Measurements from ENCODE around the gene NLN.
"Not testable (repeated sequence)": the region's sequence is repeated elsewhere in the genome, so short reads cannot be mapped to it uniquely, and the experiment has no call there.

NLN gene

DNA sequence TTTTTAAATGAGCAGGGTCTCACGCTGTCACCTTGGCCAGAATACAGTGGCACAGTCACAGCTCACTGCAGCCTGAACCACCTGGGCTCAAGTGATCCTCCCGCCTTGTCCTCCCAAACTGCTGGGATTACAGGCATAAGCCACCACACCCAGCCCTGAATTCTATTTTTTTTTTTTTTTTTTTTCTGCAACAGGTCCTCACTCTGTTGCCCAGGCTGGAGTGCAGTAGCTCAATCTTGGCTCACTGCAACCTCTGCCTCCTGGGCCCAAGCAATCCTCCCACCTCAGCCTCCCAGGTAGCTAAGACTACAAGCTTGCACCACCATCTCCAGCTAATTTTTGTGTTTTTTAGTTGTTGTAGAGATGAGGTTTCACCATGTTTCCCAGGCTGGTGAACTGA is 51.0 kb downstream of the NLN start:
- not testable (repeated sequence) for DNase-seq (ENCODE audit: low read depth)

DNA sequence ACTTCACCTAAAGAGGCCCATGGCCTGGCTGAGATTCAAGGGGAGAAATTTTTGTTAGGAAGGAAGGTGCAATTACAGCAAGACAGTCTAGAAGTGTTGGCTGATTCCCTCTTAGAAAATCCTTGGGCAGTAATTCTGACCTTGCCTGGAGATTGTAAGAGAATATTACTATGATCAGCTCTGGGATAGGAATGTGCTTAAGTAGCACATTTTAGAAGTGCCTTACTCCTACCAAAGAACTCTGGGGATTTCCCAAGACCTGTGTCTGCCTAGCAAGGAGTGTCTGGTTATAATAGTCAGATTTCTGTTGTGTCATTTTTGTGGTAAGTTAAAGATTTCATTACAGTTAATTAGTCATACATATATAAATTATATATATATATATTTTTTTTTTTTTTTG is 52.3 kb downstream of the NLN start:
- no peak for DNase-seq (ENCODE audit: low read depth)

DNA sequence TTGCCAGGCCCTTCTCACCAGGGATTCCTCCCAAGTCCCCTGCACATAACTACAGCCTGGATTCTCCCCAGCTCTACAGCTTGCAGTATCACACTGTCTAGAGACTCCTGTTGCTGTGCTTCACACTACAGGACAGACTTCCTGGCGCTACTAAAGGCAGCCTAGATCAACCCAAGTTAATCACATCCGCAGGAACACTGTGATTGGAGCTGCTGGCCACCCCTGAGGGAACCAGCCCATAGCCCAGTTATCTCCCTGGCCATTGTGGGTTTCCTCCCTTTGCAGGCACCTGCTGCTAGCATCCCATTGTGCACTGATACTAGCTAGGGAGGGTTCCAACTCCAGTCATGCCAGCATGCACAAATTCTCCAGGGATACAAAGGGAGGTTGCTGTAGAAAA is 53.5 kb downstream of the NLN start:
- no peak for DNase-seq (ENCODE audit: low read depth)

DNA sequence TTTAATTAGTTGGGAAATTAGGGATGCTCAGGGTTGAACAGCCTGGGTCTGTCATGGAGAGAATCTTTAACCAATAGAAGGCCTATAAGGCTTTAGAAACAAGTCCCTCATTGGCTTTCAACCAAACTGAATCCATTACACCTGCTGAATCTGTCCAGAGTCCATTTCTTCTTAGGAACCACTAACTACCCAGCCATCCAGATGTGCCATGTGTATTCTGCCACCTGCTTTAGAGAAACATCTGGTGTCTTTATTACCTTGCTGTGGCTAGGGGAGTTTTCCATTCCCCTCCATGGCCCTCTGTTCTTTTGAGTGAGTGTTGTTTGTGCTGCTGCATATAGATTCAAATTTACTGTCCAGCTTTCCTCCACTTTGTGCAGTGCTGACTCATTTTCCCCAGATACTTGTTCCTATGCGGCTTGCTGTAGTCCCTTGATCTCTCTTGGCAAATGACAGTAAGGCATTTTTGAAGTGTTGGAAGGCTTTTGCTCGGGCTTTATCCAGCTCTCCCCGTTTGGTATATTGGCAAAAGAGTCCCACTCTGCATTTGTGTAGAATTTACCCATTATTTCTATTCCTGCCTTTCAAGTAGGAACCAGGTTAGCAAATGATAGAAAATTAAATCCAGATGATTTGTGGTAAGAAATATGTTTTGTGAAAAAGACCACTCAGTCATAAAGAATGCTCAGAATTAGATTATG is 54.6 kb downstream of the NLN start:
- peak; percentile 36 for DNase-seq (ENCODE audit: low read depth)

DNA sequence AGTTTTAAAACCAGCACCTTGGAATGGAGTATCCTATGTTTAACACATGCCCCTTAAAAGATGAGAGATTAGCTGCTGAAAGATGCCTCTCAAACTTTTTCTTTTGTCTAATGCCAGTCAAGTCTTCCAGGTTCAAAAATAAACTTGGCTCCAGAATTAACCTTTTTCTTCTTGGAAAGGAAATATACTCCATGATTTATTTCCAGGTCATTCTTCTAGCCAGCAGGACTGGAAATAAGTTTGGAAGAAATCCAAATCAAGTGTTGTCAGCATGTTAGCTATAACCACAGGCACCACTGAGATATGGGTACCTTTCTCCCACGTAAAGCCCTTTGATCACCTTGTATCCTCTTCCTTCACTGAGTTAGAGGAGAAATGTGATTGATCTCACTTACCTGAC is 56.1 kb downstream of the NLN start:
- DNase-seq (ENCODE audit: low read depth) = no peak

DNA sequence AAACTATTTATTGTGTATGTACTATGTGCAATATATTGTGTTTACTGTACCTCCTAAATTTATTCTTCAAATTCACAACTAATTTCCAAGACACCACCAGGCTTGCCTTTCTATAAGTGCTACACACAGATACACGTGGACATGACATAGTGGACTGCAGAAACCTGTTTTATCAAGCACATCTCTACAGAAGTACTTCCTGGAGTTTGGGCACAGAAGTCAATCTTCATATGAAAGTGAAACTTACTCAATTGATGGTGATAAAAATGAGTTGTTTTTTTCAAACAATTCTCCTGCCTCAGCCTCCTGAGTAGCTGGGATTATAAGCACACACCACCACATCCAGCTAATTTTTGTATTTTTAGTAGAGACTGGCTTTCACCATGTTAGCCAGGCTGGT is 57.6 kb downstream of the NLN start:
- DNase-seq (ENCODE audit: low read depth) = no peak

DNA sequence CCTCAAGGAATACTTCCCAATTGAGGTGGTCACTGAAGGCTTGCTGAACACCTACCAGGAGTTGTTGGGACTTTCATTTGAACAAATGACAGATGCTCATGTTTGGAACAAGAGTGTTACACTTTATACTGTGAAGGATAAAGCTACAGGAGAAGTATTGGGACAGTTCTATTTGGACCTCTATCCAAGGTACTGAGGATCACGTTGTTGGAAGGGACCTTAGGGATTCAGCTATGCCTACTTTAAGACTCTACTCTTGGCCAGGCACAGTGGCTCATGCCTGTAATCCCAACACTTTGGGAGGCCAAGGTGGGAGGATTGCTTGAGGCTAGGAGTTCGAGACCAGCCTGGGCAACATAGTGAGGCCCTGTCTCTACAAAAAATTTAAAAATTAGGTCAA is 66.3 kb downstream of the NLN start:
- DNase-seq (ENCODE audit: low read depth) = not testable (repeated sequence)

DNA sequence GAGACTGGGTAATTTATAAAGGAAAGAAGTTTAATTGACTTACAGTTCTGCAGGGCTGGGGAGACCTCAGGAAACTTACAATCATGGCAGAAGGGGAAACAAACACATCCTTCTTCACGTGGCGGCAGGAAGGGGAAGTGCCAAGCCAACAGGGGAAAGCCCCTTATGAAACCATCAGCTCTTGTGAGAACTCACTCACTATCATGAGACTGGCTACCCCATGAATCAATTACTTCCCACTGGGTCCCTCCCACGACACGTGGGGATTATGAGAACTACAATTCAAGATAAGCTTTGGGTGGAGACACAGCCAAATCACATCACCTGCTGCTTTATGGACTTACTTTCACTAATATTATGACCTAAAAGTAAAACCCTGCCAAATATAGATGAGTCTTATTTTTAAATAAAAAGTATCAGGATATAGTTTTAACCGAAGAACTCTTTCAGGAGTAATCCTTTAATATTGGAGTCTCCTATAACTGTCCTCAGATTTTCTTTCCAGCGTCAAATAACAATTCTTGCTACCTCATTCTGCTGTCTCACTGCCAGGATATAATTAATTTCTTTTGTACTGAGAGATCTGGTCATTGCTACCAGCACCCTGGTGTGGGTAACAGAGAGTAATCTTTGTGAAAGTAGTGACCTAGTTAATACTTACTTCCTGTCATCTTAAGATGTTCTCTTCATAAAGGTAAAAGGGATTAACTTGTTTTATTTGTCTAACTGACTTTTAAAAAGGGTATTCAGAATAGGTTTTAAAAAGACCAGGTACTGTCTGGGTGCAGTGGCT is 68.6 kb downstream of the NLN start:
- DNase-seq (ENCODE audit: low read depth) = no peak

DNA sequence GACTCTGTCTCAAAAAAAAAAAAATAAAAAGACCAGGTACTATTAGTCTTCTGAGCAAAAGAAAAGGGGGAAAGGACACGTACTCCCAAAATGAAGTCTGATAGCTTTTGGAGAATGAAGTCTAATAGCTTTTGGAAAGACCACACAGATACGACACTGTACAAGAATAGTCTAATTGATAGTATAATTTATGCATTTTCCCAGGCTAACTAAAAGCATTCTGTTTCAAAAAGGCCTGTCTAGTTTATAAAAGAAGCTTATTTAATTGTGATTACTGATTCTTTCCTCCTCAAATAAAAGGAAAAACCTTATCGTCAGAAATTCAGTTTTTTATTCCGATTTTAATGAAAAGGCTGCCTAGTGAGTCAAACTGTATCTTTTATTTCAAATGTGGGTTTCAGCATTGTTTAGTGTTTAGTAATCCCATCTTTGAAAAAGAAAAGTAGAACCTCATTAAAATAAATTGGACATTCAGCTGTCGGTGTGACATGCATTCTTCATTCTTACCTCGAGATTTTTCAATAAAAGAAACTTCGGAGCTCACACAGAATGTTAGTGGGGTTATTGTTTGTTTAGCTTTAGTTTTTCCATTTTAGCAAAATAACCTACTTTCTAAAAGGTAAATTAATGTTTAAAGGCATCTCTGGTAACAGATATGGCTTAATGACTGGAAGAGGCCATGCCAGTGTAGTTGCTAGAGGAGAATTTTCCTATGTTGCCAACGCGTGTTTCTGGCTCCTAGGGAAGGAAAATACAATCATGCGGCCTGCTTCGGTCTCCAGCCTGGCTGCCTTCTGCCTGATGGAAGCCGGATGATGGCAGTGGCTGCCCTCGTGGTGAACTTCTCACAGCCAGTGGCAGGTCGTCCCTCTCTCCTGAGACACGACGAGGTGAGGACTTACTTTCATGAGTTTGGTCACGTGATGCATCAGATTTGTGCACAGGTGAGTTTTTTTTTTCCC is 70.0 kb downstream of the NLN start:
- DNase-seq (ENCODE audit: low read depth) = no peak

DNA sequence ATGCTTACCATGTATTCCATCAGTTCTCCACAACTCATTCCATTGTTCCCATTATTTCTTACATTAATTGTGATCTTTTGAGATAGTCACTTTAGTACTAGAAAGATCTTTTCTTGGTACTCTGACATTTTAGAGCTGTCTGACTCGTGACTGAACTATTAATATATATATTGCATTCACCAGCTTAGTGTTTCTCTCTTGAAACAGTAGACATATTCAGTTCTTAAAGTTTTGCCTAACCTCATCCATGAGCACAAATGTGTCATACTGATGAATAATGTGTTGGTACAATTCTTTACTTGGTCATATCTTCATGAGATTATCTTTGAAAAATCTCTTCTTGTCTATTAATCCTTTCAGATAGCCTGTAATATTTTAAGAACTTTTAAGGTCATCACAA is 74.3 kb downstream of the NLN start:
- DNase-seq (ENCODE audit: low read depth) = no peak

DNA sequence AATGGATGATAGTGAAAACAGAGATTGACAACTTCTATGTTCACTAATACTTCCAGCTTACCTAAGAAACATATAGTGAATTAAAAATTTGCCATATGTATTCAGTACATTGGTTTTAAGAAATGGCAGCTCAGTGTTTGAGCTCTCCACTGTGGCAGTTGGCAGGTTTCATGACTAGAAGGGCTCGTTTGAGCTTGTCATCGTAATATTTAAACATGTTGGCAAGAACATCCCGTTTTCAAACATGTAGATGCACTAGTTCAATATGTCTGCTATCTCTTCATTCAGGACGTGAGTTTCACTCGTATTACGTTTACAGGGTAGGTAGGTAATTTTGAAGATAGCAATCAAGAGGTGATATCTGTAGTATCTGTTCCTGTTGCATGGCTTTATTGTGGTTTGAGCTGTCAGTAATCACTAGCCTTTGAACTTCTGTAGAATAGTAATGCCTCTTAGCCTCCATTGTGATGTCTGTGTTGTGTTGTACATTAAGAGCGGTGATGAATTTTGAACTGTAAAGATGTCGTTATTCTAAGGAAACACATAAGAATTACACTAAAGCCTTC is 74.8 kb downstream of the NLN start:
- no peak for DNase-seq (ENCODE audit: low read depth)

DNA sequence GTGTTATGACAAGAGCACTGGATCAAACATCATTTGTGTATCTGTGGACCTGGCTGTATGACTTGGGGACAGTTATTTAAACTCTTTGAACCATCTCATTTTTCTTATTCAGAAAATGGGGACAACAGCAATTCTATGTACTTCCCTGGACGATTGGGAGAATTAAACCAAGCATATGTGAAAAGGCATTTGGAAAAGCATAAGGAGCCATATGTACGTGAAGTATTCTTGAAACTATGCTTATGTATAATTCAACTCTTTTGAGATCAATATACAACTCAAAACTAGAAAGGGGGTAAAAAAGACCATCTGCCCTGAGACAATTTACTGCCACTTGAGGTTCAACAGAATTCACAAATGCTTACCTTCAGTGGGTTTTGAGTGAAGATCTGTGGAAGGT is 75.5 kb downstream of the NLN start:
- DNase-seq (ENCODE audit: low read depth) = no peak

DNA sequence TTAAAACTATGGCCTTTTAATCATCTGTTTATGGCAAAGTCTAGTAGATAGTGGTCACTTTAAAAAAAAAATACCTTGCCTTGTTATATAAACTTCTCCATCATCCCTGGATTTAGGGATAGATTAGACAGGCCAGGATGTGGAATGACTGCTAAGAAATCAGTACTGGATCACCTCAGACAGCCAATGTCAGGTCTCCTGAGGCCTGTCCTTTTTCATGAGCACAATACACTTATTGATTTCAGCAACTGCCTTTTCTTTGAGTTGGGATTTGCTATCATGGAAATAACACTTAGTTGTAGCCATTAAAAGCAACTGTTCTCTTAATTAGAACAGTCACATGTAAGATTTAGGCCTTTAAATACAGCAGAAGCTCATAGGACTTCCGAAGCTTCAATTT is 77.9 kb downstream of the NLN start:
- DNase-seq (ENCODE audit: low read depth) = no peak

DNA sequence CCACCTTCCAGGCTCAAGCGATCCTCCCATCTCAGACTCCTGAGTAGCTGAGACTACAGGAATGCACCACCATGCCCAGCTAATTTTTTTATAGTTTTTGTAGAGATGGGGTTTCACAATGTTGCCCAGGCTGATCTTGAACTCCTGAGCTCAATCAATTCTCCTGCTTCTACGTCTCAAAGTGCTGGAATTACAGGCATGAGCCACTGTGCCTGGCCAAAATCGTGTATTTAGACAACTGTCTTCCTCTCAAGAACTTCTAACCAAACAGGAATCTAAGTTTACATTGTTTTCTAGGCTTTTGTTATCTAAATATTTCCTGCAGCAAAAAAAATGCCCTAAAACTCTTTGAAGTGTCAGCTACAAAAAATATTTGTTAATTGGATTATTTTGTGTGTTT is 78.8 kb downstream of the NLN start:
- no peak for DNase-seq (ENCODE audit: low read depth)

DNA sequence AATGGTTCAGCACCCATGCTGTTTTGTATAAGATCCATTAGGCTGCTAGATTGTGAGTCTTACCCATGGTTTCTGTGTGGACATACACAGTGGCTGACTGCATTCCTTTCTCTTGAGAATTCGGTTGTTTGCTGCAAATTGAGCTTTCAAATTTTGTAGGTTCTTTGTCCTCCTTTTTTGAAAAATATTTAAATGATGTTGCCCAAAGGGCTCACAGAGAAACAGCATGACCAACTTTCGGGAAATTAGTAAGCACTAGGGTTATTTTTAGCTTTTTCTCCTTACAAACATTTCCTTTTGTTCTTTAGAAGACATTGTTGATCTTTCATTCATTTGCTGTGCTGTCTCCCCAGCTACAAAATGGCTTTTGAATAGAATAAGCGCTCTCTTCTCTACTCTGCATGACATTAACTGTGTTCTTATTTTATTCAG is 79.4 kb downstream of the NLN start:
- DNase-seq (ENCODE audit: low read depth) = no peak

DNA sequence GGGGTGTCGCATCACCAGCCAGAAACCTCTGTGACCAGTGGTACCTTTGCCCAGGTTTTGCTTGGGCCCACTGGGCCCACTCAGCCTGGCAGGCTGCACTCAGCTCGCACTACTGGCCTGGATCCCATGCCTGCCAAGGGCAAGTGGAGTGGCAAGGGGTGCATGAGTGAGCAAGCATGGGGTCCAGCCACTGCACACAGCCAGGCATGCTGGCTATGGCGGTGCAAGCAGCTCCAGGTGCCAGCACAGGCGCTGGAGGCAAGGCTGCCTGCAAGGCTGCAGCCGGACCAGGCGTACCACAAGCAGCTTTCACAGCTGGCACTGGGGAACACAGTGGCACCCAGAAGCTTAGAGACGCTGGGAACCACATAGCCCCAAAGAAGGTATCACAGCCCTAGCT is 80.1 kb downstream of the NLN start:
- DNase-seq (ENCODE audit: low read depth) = no peak

DNA sequence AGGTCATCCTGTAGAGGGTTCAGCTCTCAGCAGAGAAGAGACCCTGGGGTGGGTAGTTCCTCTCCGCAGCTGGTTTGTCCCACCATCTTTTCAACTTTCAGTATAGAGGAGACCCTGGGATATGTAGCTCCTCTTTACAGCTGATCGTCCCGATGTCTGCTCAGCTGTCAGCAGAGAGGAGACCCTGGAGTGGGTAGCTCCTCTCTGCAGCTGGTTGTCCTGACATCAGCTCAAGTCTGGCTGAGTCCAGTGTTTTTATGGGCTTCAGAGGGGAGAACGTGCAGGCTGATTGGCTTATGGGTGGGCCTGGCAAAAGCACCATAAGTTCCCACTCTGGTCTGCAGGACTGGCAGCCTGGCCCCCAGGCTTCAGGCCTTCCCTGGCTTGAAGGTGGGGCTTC is 80.8 kb downstream of the NLN start:
- DNase-seq (ENCODE audit: low read depth) = no peak

DNA sequence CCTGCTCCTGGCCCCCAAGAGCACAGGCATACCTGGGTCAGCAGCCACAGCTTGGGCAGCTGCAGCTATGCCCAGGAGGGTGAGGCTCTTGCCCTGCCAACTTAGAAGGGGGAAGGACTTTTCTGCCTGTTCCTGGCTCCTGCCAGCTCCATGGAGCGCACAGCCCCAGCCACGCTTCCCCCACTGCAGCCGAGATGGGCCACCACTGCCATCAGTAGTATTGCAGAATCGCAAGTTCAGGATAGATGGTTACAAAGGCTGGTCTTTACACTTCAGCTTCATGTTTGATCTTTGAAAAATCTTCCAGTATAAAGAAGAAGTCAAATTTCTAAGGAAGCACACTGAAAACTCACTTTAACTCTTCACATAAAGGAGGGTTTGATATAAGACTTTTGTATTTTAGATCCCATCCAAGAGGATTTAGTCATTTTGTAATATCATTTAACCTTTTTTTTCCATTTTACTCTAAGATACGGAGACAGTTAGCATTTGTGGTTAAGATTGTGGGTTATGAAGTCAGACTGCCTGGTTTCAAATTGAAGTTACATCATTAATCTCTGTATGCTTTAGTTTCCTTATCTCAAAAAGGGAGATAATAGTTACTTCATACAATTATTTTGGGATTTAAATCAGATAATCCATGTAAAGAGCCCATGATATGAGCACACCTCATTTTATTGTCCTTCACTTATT is 81.8 kb downstream of the NLN start:
- no peak for DNase-seq (ENCODE audit: low read depth)

DNA sequence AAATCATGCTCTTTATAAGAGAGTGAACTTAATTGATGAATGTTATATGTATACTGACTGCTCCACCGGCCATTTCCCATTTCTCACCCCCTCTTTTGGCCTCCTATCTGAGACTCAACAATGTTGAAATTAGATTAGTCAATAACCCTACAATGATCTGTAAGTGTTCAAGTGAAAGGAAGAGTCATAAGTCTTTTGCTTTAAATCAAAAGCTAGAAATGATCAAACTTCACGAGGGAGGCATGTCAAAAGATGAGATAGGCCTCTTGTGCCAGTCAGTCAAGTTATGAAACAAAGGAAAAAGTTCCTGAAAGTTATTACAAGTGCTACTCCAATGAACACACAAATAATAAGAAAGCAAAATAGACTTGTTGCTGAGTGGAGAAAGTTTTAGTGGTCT is 83.1 kb downstream of the NLN start:
- DNase-seq (ENCODE audit: low read depth) = no peak

DNA sequence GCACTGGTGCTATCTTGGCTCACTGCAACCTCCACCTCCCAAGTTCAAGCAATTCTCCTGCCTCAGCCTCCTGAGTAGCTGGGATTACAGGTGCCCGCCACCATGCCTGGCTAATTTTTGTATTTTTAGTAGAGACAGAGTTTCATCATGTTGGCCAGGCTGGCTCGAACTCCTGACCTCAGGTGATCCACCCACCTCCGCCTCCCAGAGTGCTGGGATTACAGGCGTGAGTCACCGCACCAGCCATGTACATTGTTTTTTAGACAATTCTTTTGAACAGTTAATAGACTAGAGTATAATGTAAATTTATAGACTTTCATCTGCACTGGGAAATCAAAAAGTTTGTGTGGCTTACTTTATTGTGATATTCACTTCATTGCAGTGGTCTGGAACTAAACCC is 85.5 kb downstream of the NLN start:
- DNase-seq (ENCODE audit: low read depth) = not testable (repeated sequence)

DNA sequence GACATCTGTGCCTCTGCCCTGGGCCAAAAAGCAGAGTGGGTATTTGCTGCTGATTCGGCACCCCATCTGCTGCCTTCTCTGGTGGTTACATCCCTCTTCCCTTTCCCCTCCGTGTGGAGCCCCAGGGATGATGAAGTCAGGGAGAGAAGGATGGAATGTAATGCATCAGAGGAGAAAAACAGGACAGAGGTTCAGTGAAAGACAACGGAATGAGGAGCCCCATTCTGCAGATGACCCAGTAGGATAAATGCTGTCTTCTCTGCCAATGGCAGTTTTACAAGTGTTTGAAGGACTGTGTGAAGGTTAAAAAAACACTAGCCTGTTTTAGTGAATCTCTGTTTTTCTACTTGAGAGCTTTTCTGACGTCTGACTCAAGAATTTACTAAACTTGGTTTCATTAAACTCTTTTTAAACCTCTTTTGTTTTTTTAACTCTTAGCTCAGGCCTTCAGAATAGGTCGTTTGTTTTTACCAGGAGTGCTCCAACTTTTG is 86.3 kb downstream of the NLN start:
- DNase-seq (ENCODE audit: low read depth) = no peak

DNA sequence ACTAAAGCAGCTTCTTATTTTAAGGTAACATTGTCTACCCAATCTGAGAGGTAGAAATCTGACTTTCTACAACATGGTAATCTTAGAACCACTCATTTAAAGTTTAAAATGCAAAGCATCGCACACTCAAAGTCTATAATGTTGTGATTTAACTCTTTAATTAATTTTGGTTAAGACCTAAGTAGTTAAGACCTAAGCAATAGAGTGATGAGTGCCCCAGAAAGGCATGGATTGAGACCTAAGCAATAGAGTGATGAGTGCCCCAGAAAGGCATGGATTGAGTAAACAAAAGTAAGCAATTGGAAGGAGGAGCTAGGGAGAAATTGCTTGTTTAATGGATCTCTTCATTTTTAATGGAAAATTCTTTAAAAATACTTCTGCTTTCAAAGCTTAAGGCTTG is 86.8 kb downstream of the NLN start:
- DNase-seq (ENCODE audit: low read depth) = peak; percentile 23
